ENCODE measurements around the gene MERTK.

DNA sequence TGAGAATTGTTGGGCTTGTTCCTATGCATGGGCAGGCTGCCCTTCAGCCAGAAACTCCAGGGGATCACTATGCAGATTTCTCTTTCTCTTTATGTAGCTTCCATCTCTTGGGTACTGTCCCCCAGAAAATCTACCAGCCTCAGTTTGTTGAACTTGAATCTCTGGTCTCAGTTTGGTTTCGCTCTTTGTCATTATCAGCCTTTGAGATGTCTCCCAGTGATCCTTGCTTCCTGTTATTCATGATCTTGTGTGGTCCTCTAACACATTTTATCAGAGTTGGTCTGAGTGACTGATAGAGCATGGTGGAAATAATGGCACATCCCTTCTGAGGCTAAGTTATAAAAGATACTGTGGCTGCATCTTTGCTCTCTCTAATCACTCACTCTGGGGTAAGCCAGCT is 164.5 kb downstream of the MERTK start:
- TF ChIP-seq, protein P1, sequence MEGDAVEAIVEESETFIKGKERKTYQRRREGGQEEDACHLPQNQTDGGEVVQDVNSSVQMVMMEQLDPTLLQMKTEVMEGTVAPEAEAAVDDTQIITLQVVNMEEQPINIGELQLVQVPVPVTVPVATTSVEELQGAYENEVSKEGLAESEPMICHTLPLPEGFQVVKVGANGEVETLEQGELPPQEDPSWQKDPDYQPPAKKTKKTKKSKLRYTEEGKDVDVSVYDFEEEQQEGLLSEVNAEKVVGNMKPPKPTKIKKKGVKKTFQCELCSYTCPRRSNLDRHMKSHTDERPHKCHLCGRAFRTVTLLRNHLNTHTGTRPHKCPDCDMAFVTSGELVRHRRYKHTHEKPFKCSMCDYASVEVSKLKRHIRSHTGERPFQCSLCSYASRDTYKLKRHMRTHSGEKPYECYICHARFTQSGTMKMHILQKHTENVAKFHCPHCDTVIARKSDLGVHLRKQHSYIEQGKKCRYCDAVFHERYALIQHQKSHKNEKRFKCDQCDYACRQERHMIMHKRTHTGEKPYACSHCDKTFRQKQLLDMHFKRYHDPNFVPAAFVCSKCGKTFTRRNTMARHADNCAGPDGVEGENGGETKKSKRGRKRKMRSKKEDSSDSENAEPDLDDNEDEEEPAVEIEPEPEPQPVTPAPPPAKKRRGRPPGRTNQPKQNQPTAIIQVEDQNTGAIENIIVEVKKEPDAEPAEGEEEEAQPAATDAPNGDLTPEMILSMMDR (IDR thresholded peaks at IDR 0.05; ENCODE audit: low read length) = no peak
- no peak for TF ChIP-seq EZH2phosphoT487 (IDR thresholded peaks at IDR 0.05; ENCODE audit: low read length)
- TF ChIP-seq EZH2 (optimal IDR thresholded peaks at IDR 0.05; ENCODE audit: low read depth, low read length) = no peak

Measured in MM.1S (cell line).